ENCODE results near the gene DPYSL5. TPM values are rescaled to one million over a fixed set of nuclear protein-coding genes. Genes with fewer than 3 reads are reported as not detected.
"Not testable (repeated sequence)": the region's sequence is repeated elsewhere in the genome, so short reads cannot be mapped to it uniquely, and the experiment has no call there.

The DPYSL5 gene
- polyA plus RNA-seq, 1 donor from 2014 or later, result not detected

GRCh38 chr2:26876260-26876659 is 28.3 kb downstream of the DPYSL5 start:
- peaks cover 13% of the 10 kb centered on the region for H3K27me3 Mint-ChIP-seq
- no peak overlapping the region for H3K4me3 Mint-ChIP-seq
- H3K27ac Mint-ChIP-seq, result no peak overlapping the region
- H3K9me3 Mint-ChIP-seq, result no peaks in the 10 kb centered on the region
- peaks cover 0 to 5% (median 0%) of the 10 kb centered on the region in 3 donors for H3K4me1 Mint-ChIP-seq
- H3K36me3 Mint-ChIP-seq, result no peaks in the 10 kb centered on the region

DNA sequence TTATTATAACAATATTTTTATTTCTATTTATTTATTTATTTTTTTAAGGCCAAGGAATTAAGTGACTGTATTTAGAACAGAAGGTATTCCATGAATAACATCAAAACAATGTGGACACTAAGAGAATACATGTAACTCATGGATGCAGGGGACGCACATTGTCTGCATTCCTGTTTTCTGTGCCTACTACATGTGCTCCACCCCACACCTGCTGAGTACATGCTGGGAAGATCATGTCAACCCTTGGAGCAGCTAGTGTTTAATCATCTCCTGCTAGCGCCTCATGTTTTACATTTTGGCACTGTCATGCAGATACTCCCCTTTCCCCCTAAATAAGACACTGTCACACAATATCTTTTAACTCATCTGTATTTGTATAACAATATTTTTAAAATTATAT is 29.3 kb downstream of the DPYSL5 start:
- Mint-ChIP-seq H3K36me3 (no peaks in the 10 kb centered on the region), H3K27me3 (peaks cover 17% of the 10 kb centered on the region), H3K9me3 (no peaks in the 10 kb centered on the region), H3K4me3 (no peak overlapping the region), H3K4me1 (peaks cover 0 to 5% (median 0%) of the 10 kb centered on the region in 3 donors), H3K27ac (no peak overlapping the region)

GRCh38 chr2:26880161-26880560 is 32.2 kb downstream of the DPYSL5 start:
- peak overlapping the region in 1 of 4 donors; percentile 67 for H3K4me3 Mint-ChIP-seq
- H3K4me1 Mint-ChIP-seq, result peaks cover 0 to 5% (median 0%) of the 10 kb centered on the region in 3 donors
- H3K9me3 Mint-ChIP-seq, result no peaks in the 10 kb centered on the region
- H3K27me3 Mint-ChIP-seq, result peaks cover 21% of the 10 kb centered on the region
- no peaks in the 10 kb centered on the region for H3K36me3 Mint-ChIP-seq
- no peak overlapping the region for H3K27ac Mint-ChIP-seq

DNA sequence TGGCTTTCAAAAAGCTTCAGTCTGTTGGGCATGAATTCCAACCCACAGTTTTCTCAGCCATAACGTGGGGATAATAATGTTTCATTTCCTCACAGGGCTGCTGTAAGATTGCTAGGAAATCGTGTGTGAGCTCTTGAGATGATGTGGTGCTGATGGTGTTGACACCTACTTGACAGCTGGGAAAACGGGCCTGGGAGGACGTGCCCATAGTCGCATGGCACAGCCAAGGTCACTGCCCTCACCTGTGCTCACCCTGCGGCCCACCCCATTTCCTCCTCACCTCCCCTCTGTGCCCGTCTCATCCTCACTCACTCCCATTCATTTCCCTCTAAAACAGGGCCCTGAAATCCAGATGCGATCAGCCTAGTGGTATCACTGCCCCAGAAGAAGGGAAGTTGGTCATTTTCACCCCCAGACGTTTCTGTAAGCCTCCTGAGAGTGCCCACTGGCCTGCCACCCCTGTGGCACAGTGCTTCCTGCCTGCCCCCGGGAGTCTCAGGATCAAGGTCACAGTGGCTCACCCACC is 33.0 kb downstream of the DPYSL5 start:
- H3K36me3 Mint-ChIP-seq, result no peaks in the 10 kb centered on the region
- H3K4me1 Mint-ChIP-seq, result peaks cover 0 to 5% (median 0%) of the 10 kb centered on the region in 3 donors
- peaks cover 23% of the 10 kb centered on the region for H3K27me3 Mint-ChIP-seq
- H3K4me3 Mint-ChIP-seq, result no peak overlapping the region
- H3K27ac Mint-ChIP-seq, result no peak overlapping the region
- H3K9me3 Mint-ChIP-seq, result no peaks in the 10 kb centered on the region

GRCh38 chr2:26882220-26882619 is 34.3 kb downstream of the DPYSL5 start:
- H3K27ac Mint-ChIP-seq, H3K36me3 Mint-ChIP-seq, H3K4me3 Mint-ChIP-seq, H3K9me3 Mint-ChIP-seq: not testable (repeated sequence)
- Mint-ChIP-seq H3K4me1 (peaks cover 7 to 13% (median 8%) of the 10 kb centered on the region in 3 donors), H3K27me3 (peaks cover 23% of the 10 kb centered on the region)

DNA sequence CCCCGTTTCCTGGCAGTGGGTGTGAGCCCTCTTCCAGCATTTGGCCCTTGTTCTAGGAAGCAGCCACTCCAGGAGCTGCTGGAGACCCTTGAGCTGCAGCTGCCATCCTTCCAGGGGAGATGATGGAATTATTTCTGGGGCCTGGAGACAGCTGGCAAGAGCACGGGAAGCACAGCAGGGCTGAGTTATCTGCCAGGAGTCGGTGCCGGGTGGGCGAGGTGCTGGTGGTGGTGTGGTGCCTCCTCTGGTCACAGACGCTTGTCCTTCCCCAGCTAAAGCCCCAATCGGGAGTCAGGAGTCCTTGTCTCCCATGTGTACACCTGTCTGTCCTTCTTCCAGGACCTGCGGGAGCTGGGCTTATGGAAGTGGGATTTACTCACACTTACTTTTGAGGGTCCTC is 36.0 kb downstream of the DPYSL5 start:
- Mint-ChIP-seq H3K4me1 (peaks cover 9 to 11% (median 11%) of the 10 kb centered on the region in 3 donors), H3K9me3 (no peaks in the 10 kb centered on the region), H3K27ac (no peak overlapping the region), H3K36me3 (no peaks in the 10 kb centered on the region), H3K27me3 (peaks cover 22% of the 10 kb centered on the region), H3K4me3 (no peak overlapping the region)

- Mint-ChIP-seq H3K9me3 (no peaks in the 10 kb centered on the region), H3K4me3 (no peak overlapping the region), H3K27ac (no peak overlapping the region), H3K36me3 (no peaks in the 10 kb centered on the region), H3K4me1 (peaks cover 9 to 11% (median 11%) of the 10 kb centered on the region in 3 donors), H3K27me3 (peaks cover 20% of the 10 kb centered on the region)
These were observed 36.6 kb downstream of the DPYSL5 start for GRCh38 chr2:26884486-26884885.

DNA sequence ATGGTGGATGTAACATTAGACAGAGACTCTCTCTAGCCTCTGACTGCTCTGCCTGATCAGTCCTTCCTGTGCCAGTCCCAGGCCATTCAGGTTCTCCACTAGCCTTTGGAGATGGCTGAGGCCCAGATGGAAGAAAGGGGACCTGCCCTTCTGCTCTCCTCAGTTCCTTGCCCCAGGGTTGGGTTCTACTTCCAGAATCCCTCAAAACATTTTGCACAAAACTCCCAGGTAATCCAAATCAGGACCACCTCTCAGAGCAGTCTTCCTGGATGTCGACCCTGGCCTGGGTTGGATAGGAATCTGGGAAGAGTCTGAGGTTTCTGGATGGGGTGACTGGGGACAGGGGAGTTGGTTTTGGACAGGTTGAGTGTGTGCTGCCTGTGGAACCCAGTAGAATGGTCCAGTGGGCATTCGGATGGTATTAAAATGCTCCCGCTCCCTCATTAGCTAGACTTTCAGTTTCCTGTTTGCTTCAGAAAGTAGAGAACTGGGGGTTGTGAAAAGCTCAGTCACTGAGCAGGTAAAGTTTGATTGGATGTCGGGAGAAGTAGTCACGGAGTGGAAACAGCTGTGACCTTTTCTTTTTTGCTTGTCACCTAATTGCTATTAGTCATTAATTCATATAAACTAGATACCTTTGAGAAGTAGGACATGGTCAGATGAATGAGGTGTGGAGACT is 37.9 kb downstream of the DPYSL5 start:
- H3K27me3 Mint-ChIP-seq, result peaks cover 11% of the 10 kb centered on the region

GRCh38 chr2:26886736-26887135 is 38.8 kb downstream of the DPYSL5 start:
- no peak overlapping the region for H3K27ac Mint-ChIP-seq
- H3K27me3 Mint-ChIP-seq, result peaks cover 7% of the 10 kb centered on the region
- H3K36me3 Mint-ChIP-seq, result no peaks in the 10 kb centered on the region
- H3K4me3 Mint-ChIP-seq, result peak overlapping the region in 1 of 4 donors; percentile 68
- no peaks in the 10 kb centered on the region for H3K9me3 Mint-ChIP-seq
- H3K4me1 Mint-ChIP-seq, result peaks cover 8 to 11% (median 9%) of the 10 kb centered on the region in 3 donors

More for the DNA sequence above, 37.9 kb downstream of the DPYSL5 start:
- H3K4me1 Mint-ChIP-seq, result peaks cover 8 to 11% (median 9%) of the 10 kb centered on the region in 3 donors
- no peaks in the 10 kb centered on the region for H3K9me3 Mint-ChIP-seq
- H3K4me3 Mint-ChIP-seq, result no peak overlapping the region
- H3K36me3 Mint-ChIP-seq, result no peaks in the 10 kb centered on the region
- no peak overlapping the region for H3K27ac Mint-ChIP-seq

GRCh38 chr2:26887151-26887550 is 39.2 kb downstream of the DPYSL5 start:
- no peaks in the 10 kb centered on the region for H3K9me3 Mint-ChIP-seq
- no peaks in the 10 kb centered on the region for H3K36me3 Mint-ChIP-seq
- no peak overlapping the region for H3K27ac Mint-ChIP-seq

DNA sequence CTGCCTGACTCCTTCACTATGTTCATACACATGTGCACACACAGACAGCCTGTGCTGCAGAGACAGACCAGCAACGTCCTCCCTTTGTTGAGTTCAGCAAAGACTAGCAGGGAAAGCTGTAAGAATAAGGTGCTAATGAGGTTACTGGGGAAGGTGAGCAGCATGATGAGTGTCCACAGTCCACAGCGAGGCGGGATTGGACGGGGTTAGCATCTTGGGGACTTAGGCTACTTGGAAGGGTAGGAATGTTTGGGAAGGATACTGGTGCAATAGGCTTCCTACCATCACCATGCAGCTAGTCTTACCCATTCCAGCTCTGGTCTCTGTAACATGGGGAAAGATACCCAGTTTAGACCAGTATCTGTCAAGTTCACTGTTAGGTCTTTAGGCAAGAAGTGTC is 41.9 kb downstream of the DPYSL5 start:
- H3K4me3 Mint-ChIP-seq, result no peak overlapping the region
- peaks cover 5% of the 10 kb centered on the region for H3K27me3 Mint-ChIP-seq
- H3K27ac Mint-ChIP-seq, result no peak overlapping the region
- H3K4me1 Mint-ChIP-seq, result peaks cover 8 to 11% (median 9%) of the 10 kb centered on the region in 3 donors
- H3K36me3 Mint-ChIP-seq, result no peaks in the 10 kb centered on the region
- no peaks in the 10 kb centered on the region for H3K9me3 Mint-ChIP-seq

More at GRCh38 chr2:26887151-26887550, 39.2 kb downstream of the DPYSL5 start:
- H3K4me3 Mint-ChIP-seq, result peak overlapping the region in 1 of 4 donors; percentile 68
- peaks cover 9% of the 10 kb centered on the region for H3K27me3 Mint-ChIP-seq
- peaks cover 8 to 11% (median 9%) of the 10 kb centered on the region in 3 donors for H3K4me1 Mint-ChIP-seq

DNA sequence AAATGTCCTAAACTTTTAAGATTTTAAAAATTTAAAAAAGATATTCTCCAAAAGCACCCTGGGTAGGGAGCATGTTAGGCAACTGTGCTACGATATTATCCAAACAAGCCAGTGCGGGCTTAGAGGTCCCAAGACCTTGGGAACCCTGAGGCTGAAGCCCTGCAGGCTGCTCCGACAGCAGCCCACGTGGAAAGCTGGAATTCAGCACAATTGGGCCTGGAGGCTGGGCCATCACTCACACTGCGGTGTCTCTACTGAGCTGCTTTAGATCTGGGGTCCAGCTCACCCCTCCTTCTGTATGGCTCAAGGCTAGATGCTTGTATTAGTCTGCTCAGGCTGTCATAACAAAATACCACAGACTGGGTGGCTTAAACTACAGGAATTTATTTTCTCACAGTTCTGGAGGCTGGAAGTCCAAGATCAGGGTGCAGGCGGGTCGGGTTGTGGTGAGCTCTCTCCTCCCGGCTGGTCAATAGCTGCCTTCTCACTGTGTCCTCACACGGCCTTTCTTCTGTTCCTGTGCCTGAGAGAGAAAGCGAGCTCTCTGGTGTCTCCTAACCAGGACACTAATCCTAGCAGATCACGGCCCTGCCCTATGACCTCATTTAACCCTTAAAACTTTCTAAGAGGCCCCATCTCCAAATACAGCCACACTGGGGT is 42.5 kb downstream of the DPYSL5 start:
- no peak overlapping the region for H3K4me3 Mint-ChIP-seq
- no peak overlapping the region for H3K27ac Mint-ChIP-seq
- peaks cover 8 to 11% (median 9%) of the 10 kb centered on the region in 3 donors for H3K4me1 Mint-ChIP-seq
- H3K27me3 Mint-ChIP-seq, result peaks cover 2% of the 10 kb centered on the region
- H3K9me3 Mint-ChIP-seq, result peaks cover 0 to 2% (median 0%) of the 10 kb centered on the region in 3 donors
- no peaks in the 10 kb centered on the region for H3K36me3 Mint-ChIP-seq

- peaks cover 2 to 4% (median 2%) of the 10 kb centered on the region in 3 donors for H3K4me1 Mint-ChIP-seq
- no peak overlapping the region for H3K27ac Mint-ChIP-seq
- peaks cover 2% of the 10 kb centered on the region for H3K27me3 Mint-ChIP-seq
- H3K9me3 Mint-ChIP-seq, result peaks cover 0 to 8% (median 0%) of the 10 kb centered on the region in 3 donors
- H3K4me3 Mint-ChIP-seq, result no peak overlapping the region
- H3K36me3 Mint-ChIP-seq, result no peaks in the 10 kb centered on the region
These were observed 44.2 kb downstream of the DPYSL5 start for GRCh38 chr2:26892133-26892532.

DNA sequence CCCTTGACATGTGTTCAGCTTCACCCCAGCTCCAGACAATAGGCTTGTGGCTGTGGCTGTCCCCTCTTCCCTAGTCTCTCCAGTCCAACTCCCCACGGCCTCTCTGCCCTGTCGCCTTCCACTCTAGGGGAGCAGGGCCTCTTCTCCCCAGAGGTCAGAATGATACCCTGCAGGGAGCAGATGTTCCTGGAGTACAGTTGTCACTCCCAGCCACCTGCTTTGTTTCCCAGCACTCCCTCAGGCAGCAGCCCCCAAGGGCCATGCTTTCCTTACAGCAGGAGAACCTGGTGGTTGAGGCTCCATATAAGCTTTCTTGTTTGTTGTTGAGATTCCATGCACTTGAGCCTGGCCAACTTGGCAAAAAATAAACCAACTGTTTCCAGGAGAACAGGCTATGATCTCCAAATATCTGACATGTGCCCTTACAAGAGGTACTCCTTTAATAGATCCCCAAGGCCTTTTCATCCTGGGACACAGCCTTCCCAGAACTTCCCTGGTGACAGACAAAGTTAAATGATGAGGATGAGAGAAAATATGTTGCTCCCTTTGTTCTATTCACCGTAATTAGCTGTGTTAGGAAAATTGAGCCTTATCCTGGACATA is 45.1 kb downstream of the DPYSL5 start:
- H3K27ac Mint-ChIP-seq, result no peak overlapping the region
- H3K4me3 Mint-ChIP-seq, result no peak overlapping the region
- peaks cover 0 to 12% (median 0%) of the 10 kb centered on the region in 3 donors for H3K9me3 Mint-ChIP-seq
- peaks cover 3% of the 10 kb centered on the region for H3K36me3 Mint-ChIP-seq
- H3K27me3 Mint-ChIP-seq, result peaks cover 4% of the 10 kb centered on the region
- no peaks in the 10 kb centered on the region for H3K4me1 Mint-ChIP-seq

GRCh38 chr2:26894136-26894535 is 46.2 kb downstream of the DPYSL5 start:
- Mint-ChIP-seq H3K27ac (no peak overlapping the region), H3K9me3 (peaks cover 0 to 12% (median 0%) of the 10 kb centered on the region in 3 donors), H3K4me1 (no peaks in the 10 kb centered on the region), H3K27me3 (peaks cover 4% of the 10 kb centered on the region), H3K36me3 (peaks cover 3% of the 10 kb centered on the region), H3K4me3 (no peak overlapping the region)
